ENCODE measurements around the gene HNRNPA3. TPM values are rescaled to one million over a fixed set of nuclear protein-coding genes. Genes with fewer than 3 reads are reported as not detected.

The HNRNPA3 gene
- total RNA-seq, 1 donor from 2014 or later = 107 TPM

DNA sequence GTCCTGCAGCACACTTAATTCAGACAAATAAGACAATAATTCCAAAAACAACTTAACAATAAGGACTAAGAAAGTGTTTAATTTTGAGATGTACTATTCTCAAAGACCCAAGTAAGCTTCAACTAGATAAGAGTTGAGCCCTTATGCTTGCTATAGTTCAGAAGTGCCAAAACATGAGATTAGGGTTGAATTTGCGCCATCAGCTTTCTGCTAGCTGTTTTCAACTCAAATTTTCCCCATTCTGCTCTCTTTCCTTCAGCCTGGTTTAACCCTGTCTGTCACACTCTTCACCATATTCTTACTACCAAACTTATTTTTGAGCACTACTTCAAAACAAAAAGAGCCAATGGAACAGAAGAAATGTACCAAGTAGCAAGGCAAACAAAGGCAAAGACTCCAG lies 47.8 kb downstream of the HNRNPA3 start:
- Histone ChIP-seq H3F3A (ENCODE audit: low read depth) (peaks cover 24% of the 10 kb centered on the region), H3K4me3 (no peak overlapping the region), H3K36me3 (no peaks in the 10 kb centered on the region), H3K79me2 (ENCODE audit: low read depth) (peaks cover 78% of the 10 kb centered on the region), H4K20me1 (ENCODE audit: low read depth) (peaks cover 8% of the 10 kb centered on the region), H3K4me2 (no peak overlapping the region), H2AFZ (replicated peaks) (no peak overlapping the region), H3K9me3 (ENCODE audit: low read depth) (peaks cover 6% of the 10 kb centered on the region), H3K9ac (no peak overlapping the region), H3K27ac (no peak overlapping the region), H3K27me3 (no peaks in the 10 kb centered on the region), H3K4me1 (peaks cover 15% of the 10 kb centered on the region)
- TF ChIP-seq EZH2 (IDR thresholded peaks at IDR 0.05) (no peak), EZH2phosphoT487 (IDR thresholded peaks at IDR 0.05) (no peak)
- TF ChIP-seq, protein P1, sequence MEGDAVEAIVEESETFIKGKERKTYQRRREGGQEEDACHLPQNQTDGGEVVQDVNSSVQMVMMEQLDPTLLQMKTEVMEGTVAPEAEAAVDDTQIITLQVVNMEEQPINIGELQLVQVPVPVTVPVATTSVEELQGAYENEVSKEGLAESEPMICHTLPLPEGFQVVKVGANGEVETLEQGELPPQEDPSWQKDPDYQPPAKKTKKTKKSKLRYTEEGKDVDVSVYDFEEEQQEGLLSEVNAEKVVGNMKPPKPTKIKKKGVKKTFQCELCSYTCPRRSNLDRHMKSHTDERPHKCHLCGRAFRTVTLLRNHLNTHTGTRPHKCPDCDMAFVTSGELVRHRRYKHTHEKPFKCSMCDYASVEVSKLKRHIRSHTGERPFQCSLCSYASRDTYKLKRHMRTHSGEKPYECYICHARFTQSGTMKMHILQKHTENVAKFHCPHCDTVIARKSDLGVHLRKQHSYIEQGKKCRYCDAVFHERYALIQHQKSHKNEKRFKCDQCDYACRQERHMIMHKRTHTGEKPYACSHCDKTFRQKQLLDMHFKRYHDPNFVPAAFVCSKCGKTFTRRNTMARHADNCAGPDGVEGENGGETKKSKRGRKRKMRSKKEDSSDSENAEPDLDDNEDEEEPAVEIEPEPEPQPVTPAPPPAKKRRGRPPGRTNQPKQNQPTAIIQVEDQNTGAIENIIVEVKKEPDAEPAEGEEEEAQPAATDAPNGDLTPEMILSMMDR (IDR thresholded peaks at IDR 0.05) = no peak
- peaks cover 19% of the 10 kb centered on the region for H3K36me3 Mint-ChIP-seq
- peaks cover 3% of the 10 kb centered on the region for H3K27me3 Mint-ChIP-seq (ENCODE audit: insufficient read depth, low read depth)
- DNase-seq (ENCODE audit: low spot score) = no peak
- H3K4me3 Mint-ChIP-seq = no peak overlapping the region
- peaks cover 17% of the 10 kb centered on the region for H3K9me3 Mint-ChIP-seq
- peaks cover 22% of the 10 kb centered on the region for H3K4me1 Mint-ChIP-seq
- H3K27ac Mint-ChIP-seq = no peak overlapping the region

DNA sequence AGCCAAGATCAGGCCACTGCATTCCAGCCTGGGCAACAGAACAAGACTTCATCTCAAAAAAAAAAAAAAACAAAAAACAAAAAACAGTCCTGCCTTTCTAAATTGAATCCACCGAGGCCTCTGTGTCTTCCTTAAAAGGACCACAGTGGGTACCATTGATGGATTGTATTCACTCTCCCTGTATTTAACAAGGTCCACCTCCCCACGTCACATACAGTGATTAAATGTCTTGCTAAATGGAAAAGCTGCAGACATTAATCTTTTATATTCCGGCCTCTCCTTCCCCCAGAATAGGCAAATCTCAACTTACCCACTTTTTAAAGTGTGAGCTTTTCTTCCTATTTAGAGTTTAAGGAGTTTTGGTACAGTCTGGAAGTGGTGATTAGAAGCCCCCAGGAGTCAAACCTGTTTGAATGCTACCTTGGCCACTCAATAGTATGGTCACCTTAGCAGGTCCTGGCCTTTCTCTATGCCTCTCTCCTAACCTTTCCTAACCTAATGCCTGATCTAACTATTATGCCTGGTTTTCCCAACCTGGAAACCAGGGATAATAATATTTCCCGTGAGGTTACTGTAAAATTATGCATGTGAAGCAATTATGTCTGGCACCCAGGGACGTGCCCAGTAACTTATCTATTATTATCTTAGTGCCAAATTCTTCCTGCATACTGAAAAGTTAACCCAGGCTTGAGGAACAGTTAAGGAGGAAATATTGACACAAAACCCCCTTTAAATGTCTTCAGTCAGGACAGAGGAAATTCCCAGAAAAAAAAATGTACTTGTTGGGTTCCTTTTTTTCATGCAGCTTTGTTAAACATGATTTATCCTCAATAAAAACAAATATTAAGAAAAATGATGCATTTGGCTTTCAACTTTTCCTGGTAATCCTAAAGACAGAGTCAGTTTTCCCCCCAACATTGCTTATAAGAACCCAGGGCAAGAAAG lies 48.8 kb downstream of the HNRNPA3 start:
- TF ChIP-seq, protein P1 (IDR thresholded peaks at IDR 0.05) = no peak
- TF ChIP-seq EZH2phosphoT487 (IDR thresholded peaks at IDR 0.05) (no peak), EZH2 (IDR thresholded peaks at IDR 0.05) (no peak)
- H3K36me3 ChIP-seq = no peaks in the 10 kb centered on the region
- peaks cover 6% of the 10 kb centered on the region for H3K9me3 ChIP-seq (ENCODE audit: low read depth)
- peak overlapping the region; percentile 94 for H3K4me3 Mint-ChIP-seq
- peaks cover 19% of the 10 kb centered on the region for H3K36me3 Mint-ChIP-seq
- peaks cover 8% of the 10 kb centered on the region for H4K20me1 ChIP-seq (ENCODE audit: low read depth)
- no peak overlapping the region for H3K4me3 ChIP-seq
- peaks cover 25% of the 10 kb centered on the region for H3K4me1 ChIP-seq
- no peak for DNase-seq (ENCODE audit: low spot score)
- peak overlapping the region; percentile 92 for H3K4me2 ChIP-seq
- H2AFZ ChIP-seq (replicated peaks) = no peak overlapping the region
- H3K4me1 Mint-ChIP-seq = peaks cover 31% of the 10 kb centered on the region
- peaks cover 70% of the 10 kb centered on the region for H3K79me2 ChIP-seq (ENCODE audit: low read depth)
- H3F3A ChIP-seq (ENCODE audit: low read depth) = peaks cover 31% of the 10 kb centered on the region
- peaks cover 17% of the 10 kb centered on the region for H3K9me3 Mint-ChIP-seq
- H3K27ac Mint-ChIP-seq = peak overlapping the region; percentile 1
- no peaks in the 10 kb centered on the region for H3K27me3 ChIP-seq
- no peak overlapping the region for H3K27ac ChIP-seq
- no peak overlapping the region for H3K9ac ChIP-seq
- peaks cover 3% of the 10 kb centered on the region for H3K27me3 Mint-ChIP-seq (ENCODE audit: insufficient read depth, low read depth)

DNA sequence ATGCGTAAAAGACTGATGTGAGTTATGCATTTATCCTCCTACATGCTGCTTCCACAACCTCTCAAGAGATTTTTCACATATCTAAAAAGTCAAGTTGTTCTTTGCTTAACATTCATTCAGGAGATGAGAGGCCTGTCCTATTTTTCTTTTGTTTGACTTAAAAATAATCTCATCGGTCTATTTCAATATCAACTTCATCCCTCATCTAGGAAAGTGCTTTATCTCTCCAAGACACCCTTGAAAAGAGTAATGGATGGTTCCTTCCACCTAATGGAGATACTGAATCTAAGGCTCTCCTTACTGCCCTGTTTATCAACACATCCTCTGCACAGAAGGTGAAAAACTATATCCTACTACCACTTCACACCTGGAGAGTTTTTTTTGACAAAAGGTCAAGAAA lies 49.5 kb downstream of the HNRNPA3 start:
- Histone ChIP-seq H3K27me3 (no peaks in the 10 kb centered on the region), H3K36me3 (no peaks in the 10 kb centered on the region), H3K27ac (no peak overlapping the region), H3K9me3 (ENCODE audit: low read depth) (peaks cover 6% of the 10 kb centered on the region), H4K20me1 (ENCODE audit: low read depth) (peaks cover 8% of the 10 kb centered on the region), H3F3A (ENCODE audit: low read depth) (peaks cover 32% of the 10 kb centered on the region), H3K4me2 (peak overlapping the region; percentile 92), H3K4me3 (peak overlapping the region; percentile 97), H3K79me2 (ENCODE audit: low read depth) (peaks cover 63% of the 10 kb centered on the region), H3K9ac (no peak overlapping the region), H2AFZ (replicated peaks) (no peak overlapping the region), H3K4me1 (peaks cover 28% of the 10 kb centered on the region)
- no peak for DNase-seq (ENCODE audit: low spot score)
- Mint-ChIP-seq H3K4me3 (peak overlapping the region; percentile 94), H3K27me3 (ENCODE audit: insufficient read depth, low read depth) (peaks cover 3% of the 10 kb centered on the region), H3K36me3 (peaks cover 15% of the 10 kb centered on the region), H3K27ac (peak overlapping the region; percentile 1), H3K4me1 (peaks cover 34% of the 10 kb centered on the region), H3K9me3 (peaks cover 17% of the 10 kb centered on the region)
- TF ChIP-seq, protein P1 (IDR thresholded peaks at IDR 0.05) = no peak
- TF ChIP-seq EZH2 (IDR thresholded peaks at IDR 0.05) (no peak), EZH2phosphoT487 (IDR thresholded peaks at IDR 0.05) (no peak)
